ENCODE measurements around the gene ADORA1.

The ADORA1 gene

GRCh38 chr1:203162403-203162802 lies 34.9 kb downstream of the ADORA1 start:
- no peak for DNase-seq

GRCh38 chr1:203163891-203164635 lies 36.5 kb downstream of the ADORA1 start:
- no peak for DNase-seq

GRCh38 chr1:203165101-203165799 lies 37.7 kb downstream of the ADORA1 start:
- DNase-seq: no peak

GRCh38 chr1:203165800-203166161 lies 38.3 kb downstream of the ADORA1 start:
- DNase-seq: no peak

- no peak for DNase-seq
Observed at GRCh38 chr1:203166192-203166940, 38.8 kb downstream of the ADORA1 start.

- no peak for DNase-seq
Observed at GRCh38 chr1:203167026-203167912, 39.7 kb downstream of the ADORA1 start.

GRCh38 chr1:203167913-203168200 lies 40.3 kb downstream of the ADORA1 start:
- DNase-seq: no peak

GRCh38 chr1:203168256-203168786 lies 40.8 kb downstream of the ADORA1 start:
- no peak for DNase-seq

- no peak for DNase-seq
Observed at GRCh38 chr1:203168991-203169390, 41.5 kb downstream of the ADORA1 start.

GRCh38 chr1:203169770-203170520 lies 42.4 kb downstream of the ADORA1 start:
- DNase-seq: no peak

GRCh38 chr1:203170625-203171330 lies 43.3 kb downstream of the ADORA1 start:
- DNase-seq: no peak

GRCh38 chr1:203171341-203172183 lies 44.0 kb downstream of the ADORA1 start:
- no peak for DNase-seq

- DNase-seq: peak; percentile 24
Observed at GRCh38 chr1:203172184-203173010, 44.9 kb downstream of the ADORA1 start.

GRCh38 chr1:203173011-203173555 lies 45.6 kb downstream of the ADORA1 start:
- no peak for DNase-seq

GRCh38 chr1:203173566-203173965 lies 46.0 kb downstream of the ADORA1 start:
- DNase-seq: no peak

GRCh38 chr1:203174324-203174985 lies 46.9 kb downstream of the ADORA1 start:
- DNase-seq: no peak

GRCh38 chr1:203175237-203175826 lies 47.8 kb downstream of the ADORA1 start, which contains the start of gene MYBPH:
Gene MYBPH (minus strand): TSS chr1:203175826. CDS start chr1:203175755, 71 bp downstream.
- no peak for DNase-seq

- no peak for DNase-seq
Observed at GRCh38 chr1:203175827-203176241, 48.3 kb downstream of the ADORA1 start.
